ENCODE measurements around the gene MDM4. TPM values are rescaled to one million over a fixed set of nuclear protein-coding genes. Genes with fewer than 3 reads are reported as not detected.

The MDM4 gene
- total and polyA plus RNA-seq, 2 donors (not counting 3 experiments of a cell fraction or from before 2014, with no cell fraction given) = 11.7 to 67.0 TPM

DNA sequence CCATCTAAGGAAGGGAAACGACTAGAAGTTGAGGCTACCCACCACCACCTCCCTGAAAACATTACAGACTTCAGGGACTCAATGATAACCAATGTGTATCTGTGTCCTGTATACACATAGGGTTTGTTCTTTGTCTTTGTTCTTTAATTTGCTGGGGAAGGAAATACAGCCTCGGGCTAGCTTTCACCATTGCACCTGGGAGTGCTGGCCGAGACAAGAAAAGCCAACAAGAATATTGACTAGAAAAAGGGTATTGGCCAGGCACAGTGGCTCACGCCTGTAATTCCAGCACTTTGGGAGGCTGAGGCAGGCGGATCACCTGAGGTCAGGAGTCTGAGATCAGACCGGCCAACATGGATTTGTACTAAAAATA lies 50.4 kb downstream of the MDM4 start:
- TF ChIP-seq, protein P1, sequence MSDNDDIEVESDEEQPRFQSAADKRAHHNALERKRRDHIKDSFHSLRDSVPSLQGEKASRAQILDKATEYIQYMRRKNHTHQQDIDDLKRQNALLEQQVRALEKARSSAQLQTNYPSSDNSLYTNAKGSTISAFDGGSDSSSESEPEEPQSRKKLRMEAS (IDR thresholded peaks at IDR 0.05; ENCODE audit: insufficient read depth, insufficient read length) = no peak
- TF ChIP-seq JUN (IDR thresholded peaks at IDR 0.05; ENCODE audit: borderline replicate concordance, insufficient read depth, insufficient read length, low read depth) (no peak), POLR2A (IDR thresholded peaks at IDR 0.05; ENCODE audit: low read depth, low read length) (no peak), GATA2 (IDR thresholded peaks at IDR 0.05; ENCODE audit: insufficient read depth, insufficient read length, low read depth, low read length) (no peak), MYC (IDR thresholded peaks at IDR 0.05; ENCODE audit: low read depth, low read length) (no peak), EZH2 (IDR thresholded peaks at IDR 0.05; ENCODE audit: borderline replicate concordance, low read depth, low read length, severe bottlenecking) (no peak), FOS (IDR thresholded peaks at IDR 0.05; ENCODE audit: borderline replicate concordance, insufficient read depth, low read length) (no peak), POLR2AphosphoS5 (IDR thresholded peaks at IDR 0.05; ENCODE audit: insufficient read depth, low read depth, low read length) (no peak)
- TF ChIP-seq, protein P2, sequence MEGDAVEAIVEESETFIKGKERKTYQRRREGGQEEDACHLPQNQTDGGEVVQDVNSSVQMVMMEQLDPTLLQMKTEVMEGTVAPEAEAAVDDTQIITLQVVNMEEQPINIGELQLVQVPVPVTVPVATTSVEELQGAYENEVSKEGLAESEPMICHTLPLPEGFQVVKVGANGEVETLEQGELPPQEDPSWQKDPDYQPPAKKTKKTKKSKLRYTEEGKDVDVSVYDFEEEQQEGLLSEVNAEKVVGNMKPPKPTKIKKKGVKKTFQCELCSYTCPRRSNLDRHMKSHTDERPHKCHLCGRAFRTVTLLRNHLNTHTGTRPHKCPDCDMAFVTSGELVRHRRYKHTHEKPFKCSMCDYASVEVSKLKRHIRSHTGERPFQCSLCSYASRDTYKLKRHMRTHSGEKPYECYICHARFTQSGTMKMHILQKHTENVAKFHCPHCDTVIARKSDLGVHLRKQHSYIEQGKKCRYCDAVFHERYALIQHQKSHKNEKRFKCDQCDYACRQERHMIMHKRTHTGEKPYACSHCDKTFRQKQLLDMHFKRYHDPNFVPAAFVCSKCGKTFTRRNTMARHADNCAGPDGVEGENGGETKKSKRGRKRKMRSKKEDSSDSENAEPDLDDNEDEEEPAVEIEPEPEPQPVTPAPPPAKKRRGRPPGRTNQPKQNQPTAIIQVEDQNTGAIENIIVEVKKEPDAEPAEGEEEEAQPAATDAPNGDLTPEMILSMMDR (IDR thresholded peaks at IDR 0.05; ENCODE audit: extremely low read depth in 1 of 2, insufficient read depth in 1 of 2, low read depth in 1 of 2, low read length in 2 of 2) = no peak
- Histone ChIP-seq H3K79me2 (ENCODE audit: control insufficient read depth, insufficient read depth, low read length) (no peaks in the 10 kb centered on the region), H3K27ac (ENCODE audit: insufficient read depth, low read depth, low read length) (no peak overlapping the region), H3K4me1 (ENCODE audit: control insufficient read depth, extremely low read depth, insufficient read depth, low read length) (no peaks in the 10 kb centered on the region), H4K20me1 (replicated peaks; ENCODE audit: control insufficient read depth, extremely low read depth, insufficient read depth, low read length) (no peaks in the 10 kb centered on the region), H3K9ac (replicated peaks; ENCODE audit: extremely low read depth, insufficient read depth, low read length) (no peak overlapping the region), H3K9me1 (replicated peaks; ENCODE audit: control insufficient read depth, extremely low read depth, insufficient read depth, low read length) (no peaks in the 10 kb centered on the region), H3K4me3 (replicated peaks in 1 of 3; ENCODE audit: insufficient read depth in 1 of 3, low read depth in 1 of 3, low read length in 3 of 3) (no peak overlapping the region), H3K9me3 (replicated peaks; ENCODE audit: control insufficient read depth, insufficient read depth, low read length) (no peaks in the 10 kb centered on the region), H3K27me3 (ENCODE audit: control insufficient read depth in 2 of 2, insufficient read depth in 2 of 2, low read length in 2 of 2) (no peaks in the 10 kb centered on the region), H2AFZ (ENCODE audit: low read depth, low read length) (no peak overlapping the region), H3K4me2 (ENCODE audit: insufficient read depth, low read length) (no peak overlapping the region), H3K36me3 (ENCODE audit: control insufficient read depth in 2 of 2, extremely low read depth in 1 of 2, insufficient read depth in 2 of 2, low read length in 2 of 2) (no peaks in the 10 kb centered on the region)
- CTCF ChIA-PET = interaction anchor here (0.9 to 5.9 kb wide), 19 partner anchors 8 to 495 kb away, joined by 3 to 265 read pairs (median 7); no protein-coding TSS in a partner anchor
- dilution Hi-C loops (cut with MboI; ENCODE audit: extremely low pct_ligation_motif_present, low sequenced_read_pairs) (no loop called here), intact Hi-C loops (cut with micrococcal nuclease) (loop anchor here (1.0 to 5.0 kb wide), 2 partner anchors 181 to 375 kb away; no protein-coding TSS in a partner anchor)
- FAIRE-seq (no peak), DNase-seq (ENCODE audit: low read depth, low spot score) (no peak)
- BruUV-seq (replicated peaks) = no TSS peak
- POLR2A ChIA-PET = interaction anchor here (0.7 kb wide), 1 partner anchor 51 kb away, joined by 3 read pairs; no protein-coding TSS in a partner anchor

Measured in endothelial cell of umbilical vein (primary cell).